Suprapubic skin (tissue), 4 donors: Measurements from ENCODE around the gene TM4SF20. TPM values are rescaled to one million over a fixed set of nuclear protein-coding genes. Genes with fewer than 3 reads are reported as not detected.
A peak's percentile ranks its signal among the peaks of the same experiment; 100 is the strongest.

Experiments used
- DNase-seq, 2 donors: peaks; one replicate each; pipeline ENCODE4 v3.0.0-alpha.2; 2019; ENCODE audit warnings: low spot score in 2 of 2
- H3K27ac ChIP-seq: fragments of 200-600 bp; sonication (generic); one replicate; pipeline ENCODE4 v1.5.1; 2019
- H3K27me3 ChIP-seq: fragments of 200-600 bp; sonication (generic); one replicate; pipeline ENCODE4 v1.5.1; 2019
- H3K36me3 ChIP-seq: fragments of 200-600 bp; sonication (generic); one replicate; pipeline ENCODE4 v1.5.1; 2019
- H3K4me1 ChIP-seq: fragments of 200-600 bp; sonication (generic); one replicate; pipeline ENCODE4 v1.5.1; 2019
- H3K4me3 ChIP-seq: fragments of 200-600 bp; sonication (generic); one replicate; pipeline ENCODE4 v1.5.1; 2019; ENCODE audit warnings: mild to moderate bottlenecking
- H3K9me3 ChIP-seq: fragments of 200-600 bp; sonication (generic); one replicate; pipeline ENCODE4 v1.5.1; 2019
- EP300 ChIP-seq: sonication (generic); formaldehyde crosslinking; IDR thresholded peaks from one replicate; pipeline ENCODE4 v1.6.1; 2017; ENCODE audit warnings: antibody characterized with exemption
- POLR2A ChIP-seq, 2 donors: fragments of 450-650 bp; IDR thresholded peaks; one replicate each; pipeline ENCODE4 v1.6.1; 2017; ENCODE audit warnings: antibody characterized with exemption in 2 of 2, mild to moderate bottlenecking in 2 of 2, moderate library complexity in 2 of 2
- POLR2AphosphoS5 ChIP-seq, 3 donors: sonication (generic); formaldehyde crosslinking; IDR thresholded peaks; one replicate each; pipeline ENCODE4 v1.6.1; 2017; ENCODE audit warnings: antibody characterized with exemption in 3 of 3
- WGBS: methylation state at CpG from one replicate; pipeline ENCODE4 v1.1.5; 2018; 5-methylcytosine and 5-hydroxymethylcytosine counted together
- total RNA-seq, 4 donors: library from RNA; depleted of rRNA; stranded (reverse); fragments of >200 nt; gene quantifications; one replicate each; pipeline ENCODE4 v1.1.0, GENCODE V29; 2016
- TF ChIP-seq, protein P1 (sequence below), 2 donors: fragments of 200-600 bp in 1 of 2; fragments of 450-650 bp in 1 of 2; sonication (generic) in 1 of 2; IDR thresholded peaks; one replicate each; pipeline ENCODE4 v1.5.1; 2016 to 2019; ENCODE audit warnings: antibody characterized with exemption in 2 of 2, mild to moderate bottlenecking in 1 of 2, moderate library complexity in 1 of 2

The TM4SF20 gene
- total RNA-seq, 4 donors from 2014 or later, result 0.42 TPM; not detected in 3

GRCh38 chr2:227411990-227412350 lies 32.9 kb upstream of the TM4SF20 start:
- H3K4me1 ChIP-seq, result peaks cover 32% of the 10 kb centered on the region
- no peak overlapping the region for H3K4me3 ChIP-seq
- TF ChIP-seq, protein P1, sequence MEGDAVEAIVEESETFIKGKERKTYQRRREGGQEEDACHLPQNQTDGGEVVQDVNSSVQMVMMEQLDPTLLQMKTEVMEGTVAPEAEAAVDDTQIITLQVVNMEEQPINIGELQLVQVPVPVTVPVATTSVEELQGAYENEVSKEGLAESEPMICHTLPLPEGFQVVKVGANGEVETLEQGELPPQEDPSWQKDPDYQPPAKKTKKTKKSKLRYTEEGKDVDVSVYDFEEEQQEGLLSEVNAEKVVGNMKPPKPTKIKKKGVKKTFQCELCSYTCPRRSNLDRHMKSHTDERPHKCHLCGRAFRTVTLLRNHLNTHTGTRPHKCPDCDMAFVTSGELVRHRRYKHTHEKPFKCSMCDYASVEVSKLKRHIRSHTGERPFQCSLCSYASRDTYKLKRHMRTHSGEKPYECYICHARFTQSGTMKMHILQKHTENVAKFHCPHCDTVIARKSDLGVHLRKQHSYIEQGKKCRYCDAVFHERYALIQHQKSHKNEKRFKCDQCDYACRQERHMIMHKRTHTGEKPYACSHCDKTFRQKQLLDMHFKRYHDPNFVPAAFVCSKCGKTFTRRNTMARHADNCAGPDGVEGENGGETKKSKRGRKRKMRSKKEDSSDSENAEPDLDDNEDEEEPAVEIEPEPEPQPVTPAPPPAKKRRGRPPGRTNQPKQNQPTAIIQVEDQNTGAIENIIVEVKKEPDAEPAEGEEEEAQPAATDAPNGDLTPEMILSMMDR (IDR thresholded peaks at IDR 0.05), result no peak
- TF ChIP-seq EP300 (no peak), POLR2A (IDR thresholded peaks at IDR 0.05) (no peak), POLR2AphosphoS5 (IDR thresholded peaks at IDR 0.05) (no peak)
- DNase-seq, result no peak
- no peak overlapping the region for H3K27ac ChIP-seq
- WGBS, result 71% methylated on average over 3 of the region's 3 CpGs
- H3K9me3 ChIP-seq, result no peaks in the 10 kb centered on the region
- no peaks in the 10 kb centered on the region for H3K36me3 ChIP-seq
- no peaks in the 10 kb centered on the region for H3K27me3 ChIP-seq

DNA sequence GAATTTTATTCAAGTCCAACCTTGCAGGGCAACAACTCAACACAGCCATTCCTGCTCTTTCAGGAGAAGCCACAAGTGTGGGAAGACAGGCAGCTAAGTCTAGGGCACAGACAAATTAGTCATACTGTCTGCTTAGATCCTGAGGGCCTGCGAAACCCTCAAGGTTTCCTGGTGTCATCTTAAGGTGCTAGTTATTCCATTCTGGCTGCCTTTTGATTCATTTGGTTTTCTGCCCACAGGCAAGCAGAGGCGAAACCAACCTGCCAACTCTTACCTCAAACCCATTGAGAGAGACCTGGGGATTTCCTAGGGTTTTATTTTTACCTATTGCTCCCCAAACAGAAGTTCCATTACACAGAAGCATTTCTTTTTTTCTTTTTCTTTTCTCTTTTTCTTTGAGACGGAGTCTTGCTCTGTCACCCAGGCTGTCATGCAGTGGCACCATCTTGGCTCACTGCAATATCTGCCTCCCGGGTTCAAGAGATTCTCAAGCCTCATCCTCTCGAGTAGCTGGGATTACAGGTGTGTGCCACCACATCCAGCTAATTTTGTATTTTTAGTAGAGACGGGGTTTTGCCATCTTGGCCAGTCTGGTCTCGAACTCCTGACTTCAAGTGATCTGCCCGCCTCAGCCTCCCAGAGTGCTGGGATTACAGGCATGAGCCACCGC lies 32.3 kb upstream of the TM4SF20 start:
- H3K36me3 ChIP-seq, result no peaks in the 10 kb centered on the region
- H3K4me1 ChIP-seq, result peaks cover 37% of the 10 kb centered on the region
- no peaks in the 10 kb centered on the region for H3K9me3 ChIP-seq
- WGBS, result 79% methylated on average over 9 of the region's 9 CpGs
- no peak overlapping the region for H3K27ac ChIP-seq
- no peak overlapping the region for H3K4me3 ChIP-seq
- TF ChIP-seq, protein P1 (IDR thresholded peaks at IDR 0.05), result no peak
- TF ChIP-seq EP300, result no peak
- no peak for TF ChIP-seq POLR2A (IDR thresholded peaks at IDR 0.05)
- TF ChIP-seq POLR2AphosphoS5 (IDR thresholded peaks at IDR 0.05), result no peak
- no peaks in the 10 kb centered on the region for H3K27me3 ChIP-seq
- no peak for DNase-seq

DNA sequence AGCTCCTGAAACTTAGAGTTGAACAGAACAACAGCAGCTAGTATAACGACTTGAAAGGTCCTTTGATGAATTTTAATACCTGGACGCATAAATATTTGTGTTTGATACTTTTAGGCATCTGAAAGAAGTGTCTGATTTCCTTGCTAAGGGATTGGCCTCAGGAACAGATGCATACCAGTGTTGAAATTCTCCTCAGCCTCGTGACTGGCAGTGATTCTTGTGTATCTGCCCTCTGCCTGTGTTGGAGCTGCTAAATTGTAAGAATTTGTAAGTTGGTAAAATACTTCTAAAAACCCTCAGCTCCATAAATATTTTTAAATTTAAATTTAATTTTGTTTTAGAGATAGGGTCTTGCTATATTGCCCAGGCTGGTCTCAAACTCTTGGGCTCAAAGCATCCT lies 31.1 kb upstream of the TM4SF20 start:
- Histone ChIP-seq H3K27ac (no peak overlapping the region), H3K36me3 (no peaks in the 10 kb centered on the region), H3K27me3 (no peaks in the 10 kb centered on the region), H3K9me3 (no peaks in the 10 kb centered on the region), H3K4me1 (peaks cover 34% of the 10 kb centered on the region), H3K4me3 (no peak overlapping the region)
- 68% methylated on average over 3 of the region's 3 CpGs for WGBS
- no peak for TF ChIP-seq EP300
- TF ChIP-seq POLR2AphosphoS5 (IDR thresholded peaks at IDR 0.05), result no peak
- no peak for TF ChIP-seq POLR2A (IDR thresholded peaks at IDR 0.05)
- TF ChIP-seq, protein P1 (IDR thresholded peaks at IDR 0.05), result no peak
- DNase-seq, result no peak

DNA sequence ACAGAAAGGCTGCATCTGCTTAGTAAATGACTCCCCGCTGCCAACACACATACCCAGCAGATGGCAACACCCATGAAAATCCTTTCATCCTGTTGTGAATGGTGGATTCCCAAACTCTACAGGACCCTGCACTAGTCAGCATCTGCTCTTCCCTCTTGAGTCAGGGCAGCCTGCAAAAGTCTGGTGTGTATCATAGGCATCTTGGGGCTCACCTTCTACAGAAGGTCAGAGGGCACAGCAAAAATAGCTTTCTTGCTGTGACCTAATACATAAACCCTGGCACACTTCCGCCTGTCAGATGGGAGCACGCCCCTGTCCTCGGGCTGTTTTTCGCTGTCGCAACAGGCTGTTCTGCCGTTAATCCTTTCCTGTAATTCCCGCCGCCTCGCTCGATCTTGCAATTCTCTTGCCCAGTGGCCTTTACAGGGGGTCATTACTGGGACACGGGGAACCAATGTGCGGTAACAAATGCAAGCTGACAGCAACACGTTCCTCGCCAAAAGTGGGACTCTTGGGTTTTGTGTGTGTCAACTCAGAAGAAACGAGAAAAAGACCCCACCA lies 28.6 kb upstream of the TM4SF20 start:
- no peaks in the 10 kb centered on the region for H3K9me3 ChIP-seq
- peak in 1 of 3 donors; percentile 74 for TF ChIP-seq POLR2AphosphoS5 (IDR thresholded peaks at IDR 0.05)
- no peak for TF ChIP-seq EP300
- H3K36me3 ChIP-seq, result no peaks in the 10 kb centered on the region
- H3K4me1 ChIP-seq, result peaks cover 27% of the 10 kb centered on the region
- DNase-seq, result peak; percentile 85 to 88
- H3K4me3 ChIP-seq, result no peak overlapping the region
- peak overlapping the region; percentile 71 for H3K27ac ChIP-seq
- 55% methylated on average over 16 of the region's 16 CpGs for WGBS
- no peaks in the 10 kb centered on the region for H3K27me3 ChIP-seq

DNA sequence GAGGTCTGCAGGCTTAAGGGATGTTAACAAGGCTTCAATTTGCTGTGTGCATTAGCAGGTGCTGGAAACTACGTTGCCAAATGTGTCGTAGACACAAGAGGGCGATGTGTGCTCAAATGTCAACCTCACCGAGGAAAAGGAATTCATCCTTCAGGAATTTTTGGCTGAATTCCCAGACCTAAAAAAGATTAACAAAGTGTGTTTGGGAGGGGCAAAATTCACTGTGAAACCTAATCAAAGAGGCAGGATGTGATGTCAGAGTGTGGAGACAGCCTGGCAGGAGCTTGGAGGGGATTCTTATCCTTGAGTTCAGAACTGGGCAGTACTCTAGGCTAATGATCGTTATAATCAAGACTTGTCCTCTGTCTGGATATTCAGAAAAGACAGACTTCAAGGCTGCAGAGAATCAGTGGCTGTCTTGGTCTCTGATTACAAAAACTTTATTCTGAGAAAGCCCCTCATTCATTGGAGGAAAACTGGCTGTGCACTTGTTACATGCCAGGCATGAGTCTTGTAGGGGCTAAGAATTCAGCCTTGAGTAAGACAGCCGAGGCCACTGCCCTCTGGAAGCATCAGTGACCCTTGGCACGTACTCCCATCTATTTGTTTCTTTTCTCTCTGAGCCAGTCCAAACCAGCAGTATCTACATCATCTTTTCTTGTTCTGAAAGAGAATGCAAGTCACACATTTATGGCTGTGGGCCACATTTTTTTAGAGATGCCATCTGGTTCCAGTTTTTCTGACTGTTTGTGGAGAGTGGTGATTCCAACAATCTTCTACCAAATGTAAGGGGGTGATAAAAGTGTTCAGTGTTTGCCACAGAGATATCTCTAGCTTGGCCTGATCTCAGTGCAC lies 27.3 kb upstream of the TM4SF20 start:
- DNase-seq, result no peak
- Histone ChIP-seq H3K36me3 (no peaks in the 10 kb centered on the region), H3K9me3 (no peaks in the 10 kb centered on the region), H3K4me3 (no peak overlapping the region), H3K27ac (peak overlapping the region; percentile 71), H3K4me1 (peaks cover 25% of the 10 kb centered on the region), H3K27me3 (no peaks in the 10 kb centered on the region)
- WGBS, result 5% methylated on average over 7 of the region's 7 CpGs
- TF ChIP-seq POLR2A (IDR thresholded peaks at IDR 0.05) (no peak), POLR2AphosphoS5 (IDR thresholded peaks at IDR 0.05) (peak in 1 of 3 donors; percentile 40)
- TF ChIP-seq, protein P1 (IDR thresholded peaks at IDR 0.05), result peak; percentile 40 to 45
